HUES64 (cell line): ENCODE results near the gene GPS1.

ENCODE experiments used
- H3K27ac ChIP-seq: 2 replicates; pipeline ENCODE4 v1.7.0; 2013; ENCODE audit warnings: low read depth, low read length, inconsistent platforms
- H3K27me3 ChIP-seq: 2 replicates; pipeline ENCODE4 v1.6.1; 2013; ENCODE audit warnings: mild to moderate bottlenecking, low read length; ENCODE audit not compliant: insufficient read depth
- H3K36me3 ChIP-seq: 2 replicates; pipeline ENCODE4 v1.6.1; 2013; ENCODE audit warnings: mild to moderate bottlenecking, low read length; ENCODE audit not compliant: insufficient read depth
- H3K4me1 ChIP-seq: 2 replicates; pipeline ENCODE4 v1.6.1; 2013; ENCODE audit warnings: mild to moderate bottlenecking, low read length, moderate library complexity; ENCODE audit not compliant: insufficient read depth
- H3K4me3 ChIP-seq: 2 replicates; pipeline ENCODE4 v1.5.1; 2013; ENCODE audit warnings: mild to moderate bottlenecking, low read length, moderate library complexity
- H3K9ac ChIP-seq: 2 replicates; pipeline ENCODE4 v1.6.1; 2013; ENCODE audit warnings: mild to moderate bottlenecking, low read depth, low read length
- H3K9me3 ChIP-seq: 2 replicates; pipeline ENCODE4 v1.6.1; 2013; ENCODE audit warnings: low read depth, low read length; ENCODE audit not compliant: insufficient read depth
- WGBS: fragments of 150-250, 120-280 bp; methylation state at CpG from one replicate; pipeline ENCODE4 v1.1.7; 2013; ENCODE audit warnings: missing lambda C conversion rate; 5-methylcytosine and 5-hydroxymethylcytosine counted together

The GPS1 gene

GRCh38 chr17:82047379-82047778 lies 4.3 kb upstream of the GPS1 start:
- no peaks in the 10 kb centered on the region for H3K9me3 ChIP-seq
- 93% methylated on average over 24 of the region's 24 CpGs for WGBS
- no peak overlapping the region for H3K4me3 ChIP-seq
- H3K9ac ChIP-seq, result no peak overlapping the region
- H3K4me1 ChIP-seq, result peaks cover 7% of the 10 kb centered on the region
- H3K27ac ChIP-seq, result no peak overlapping the region
- H3K27me3 ChIP-seq, result no peaks in the 10 kb centered on the region
- H3K36me3 ChIP-seq, result peaks cover 29% of the 10 kb centered on the region

- H3K27me3 ChIP-seq, result no peaks in the 10 kb centered on the region
- H3K9ac ChIP-seq, result no peak overlapping the region
- WGBS, result 94% methylated on average over 25 of the region's 25 CpGs
- no peaks in the 10 kb centered on the region for H3K9me3 ChIP-seq
- peaks cover 7% of the 10 kb centered on the region for H3K4me1 ChIP-seq
- no peak overlapping the region for H3K4me3 ChIP-seq
- H3K27ac ChIP-seq, result no peak overlapping the region
- H3K36me3 ChIP-seq, result peaks cover 29% of the 10 kb centered on the region
Measured at GRCh38 chr17:82047914-82048570, 3.7 kb upstream of the GPS1 start.

GRCh38 chr17:82048571-82048971 lies 3.1 kb upstream of the GPS1 start:
- no peak overlapping the region for H3K4me3 ChIP-seq
- WGBS, result 91% methylated on average over 20 of the region's 20 CpGs
- no peak overlapping the region for H3K27ac ChIP-seq
- 0 out of 2 replicates have a peak, but pooled peaks cover 3% of the 10 kb centered on the region for H3K4me1 ChIP-seq
- no peaks in the 10 kb centered on the region for H3K9me3 ChIP-seq
- H3K36me3 ChIP-seq, result peaks cover 33% of the 10 kb centered on the region
- H3K9ac ChIP-seq, result no peak overlapping the region
- no peaks in the 10 kb centered on the region for H3K27me3 ChIP-seq

GRCh38 chr17:82049106-82049505 lies 2.6 kb upstream of the GPS1 start:
- Histone ChIP-seq H3K27ac (no peak overlapping the region), H3K4me1 (no peaks in the 10 kb centered on the region), H3K27me3 (no peaks in the 10 kb centered on the region), H3K9me3 (no peaks in the 10 kb centered on the region), H3K4me3 (no peak overlapping the region), H3K9ac (no peak overlapping the region), H3K36me3 (peaks cover 39% of the 10 kb centered on the region)
- WGBS, result 96% methylated on average over 8 of the region's 8 CpGs

- no peak overlapping the region for H3K27ac ChIP-seq
- no peaks in the 10 kb centered on the region for H3K27me3 ChIP-seq
- no peaks in the 10 kb centered on the region for H3K9me3 ChIP-seq
- peaks cover 43% of the 10 kb centered on the region for H3K36me3 ChIP-seq
- no peaks in the 10 kb centered on the region for H3K4me1 ChIP-seq
- no peak overlapping the region for H3K9ac ChIP-seq
- 94% methylated on average over 16 of the region's 16 CpGs for WGBS
- no peak overlapping the region for H3K4me3 ChIP-seq
Measured at GRCh38 chr17:82049521-82049971, 2.2 kb upstream of the GPS1 start.

GRCh38 chr17:82050152-82050760 lies 1.4 kb upstream of the GPS1 start:
- H3K27me3 ChIP-seq, result no peaks in the 10 kb centered on the region
- H3K9ac ChIP-seq, result peak overlapping the region; percentile 20; the same call in 1 of the 2 replicates
- H3K36me3 ChIP-seq, result peaks cover 50% of the 10 kb centered on the region
- H3K27ac ChIP-seq, result no peak overlapping the region
- no peaks in the 10 kb centered on the region for H3K4me1 ChIP-seq
- H3K9me3 ChIP-seq, result no peaks in the 10 kb centered on the region
- peak overlapping the region; percentile 96 for H3K4me3 ChIP-seq
- 94% methylated on average over 28 of the region's 28 CpGs for WGBS

GRCh38 chr17:82050761-82051641 lies 697 bp upstream of the GPS1 start:
- H3K27me3 ChIP-seq, result no peaks in the 10 kb centered on the region
- peaks cover 56% of the 10 kb centered on the region for H3K36me3 ChIP-seq
- no peak overlapping the region for H3K27ac ChIP-seq
- no peaks in the 10 kb centered on the region for H3K4me1 ChIP-seq
- H3K4me3 ChIP-seq, result peak overlapping the region; percentile 96
- 19% methylated on average over 79 of the region's 79 CpGs for WGBS
- peak overlapping the region; percentile 20 for H3K9ac ChIP-seq
- H3K9me3 ChIP-seq, result no peaks in the 10 kb centered on the region

GRCh38 chr17:82052638-82053059 lies 951 bp downstream of the GPS1 start:
- Histone ChIP-seq H3K27me3 (no peaks in the 10 kb centered on the region), H3K27ac (no peak overlapping the region), H3K9ac (peak overlapping the region; percentile 81), H3K9me3 (no peaks in the 10 kb centered on the region), H3K4me3 (peak overlapping the region; percentile 96), H3K4me1 (no peaks in the 10 kb centered on the region), H3K36me3 (peaks cover 60% of the 10 kb centered on the region)
- whole genome bisulfite sequencing, result 34% methylated on average over 19 of the region's 19 CpGs

- WGBS, result 92% methylated on average over 19 of the region's 19 CpGs
- Histone ChIP-seq H3K9ac (no peak overlapping the region), H3K27ac (no peak overlapping the region)
Measured at GRCh38 chr17:82053130-82053529, 1.4 kb downstream of the GPS1 start.

GRCh38 chr17:82053556-82054263 lies 2.0 kb downstream of the GPS1 start:
- H3K36me3 ChIP-seq, result peaks cover 64% of the 10 kb centered on the region
- 95% methylated on average over 28 of the region's 28 CpGs for WGBS
- no peak overlapping the region for H3K4me3 ChIP-seq
- H3K27me3 ChIP-seq, result no peaks in the 10 kb centered on the region
- no peaks in the 10 kb centered on the region for H3K4me1 ChIP-seq
- no peak overlapping the region for H3K27ac ChIP-seq
- no peak overlapping the region for H3K9ac ChIP-seq
- no peaks in the 10 kb centered on the region for H3K9me3 ChIP-seq

More at GRCh38 chr17:82053130-82053529, 1.4 kb downstream of the GPS1 start:
- no peaks in the 10 kb centered on the region for H3K4me1 ChIP-seq
- H3K4me3 ChIP-seq, result peak overlapping the region; percentile 96; the same call in 1 of the 2 replicates
- H3K9me3 ChIP-seq, result no peaks in the 10 kb centered on the region
- H3K36me3 ChIP-seq, result peaks cover 60% of the 10 kb centered on the region
- no peaks in the 10 kb centered on the region for H3K27me3 ChIP-seq
